HUES64 (cell line): Measurements from ENCODE around the gene CNTNAP5.

Experiments
- H3K27ac ChIP-seq: 2 replicates; pipeline ENCODE4 v1.7.0; 2013; ENCODE audit warnings: low read depth, low read length, inconsistent platforms
- H3K27me3 ChIP-seq: 2 replicates; pipeline ENCODE4 v1.6.1; 2013; ENCODE audit warnings: mild to moderate bottlenecking, low read length; ENCODE audit not compliant: insufficient read depth
- H3K36me3 ChIP-seq: 2 replicates; pipeline ENCODE4 v1.6.1; 2013; ENCODE audit warnings: mild to moderate bottlenecking, low read length; ENCODE audit not compliant: insufficient read depth
- H3K4me1 ChIP-seq: 2 replicates; pipeline ENCODE4 v1.6.1; 2013; ENCODE audit warnings: mild to moderate bottlenecking, low read length, moderate library complexity; ENCODE audit not compliant: insufficient read depth
- H3K4me3 ChIP-seq: 2 replicates; pipeline ENCODE4 v1.5.1; 2013; ENCODE audit warnings: mild to moderate bottlenecking, low read length, moderate library complexity
- H3K9ac ChIP-seq: 2 replicates; pipeline ENCODE4 v1.6.1; 2013; ENCODE audit warnings: mild to moderate bottlenecking, low read depth, low read length
- H3K9me3 ChIP-seq: 2 replicates; pipeline ENCODE4 v1.6.1; 2013; ENCODE audit warnings: low read depth, low read length; ENCODE audit not compliant: insufficient read depth
- WGBS: fragments of 150-250, 120-280 bp; methylation state at CpG from one replicate; pipeline ENCODE4 v1.1.7; 2013; ENCODE audit warnings: missing lambda C conversion rate; 5-methylcytosine and 5-hydroxymethylcytosine counted together

The CNTNAP5 gene

DNA sequence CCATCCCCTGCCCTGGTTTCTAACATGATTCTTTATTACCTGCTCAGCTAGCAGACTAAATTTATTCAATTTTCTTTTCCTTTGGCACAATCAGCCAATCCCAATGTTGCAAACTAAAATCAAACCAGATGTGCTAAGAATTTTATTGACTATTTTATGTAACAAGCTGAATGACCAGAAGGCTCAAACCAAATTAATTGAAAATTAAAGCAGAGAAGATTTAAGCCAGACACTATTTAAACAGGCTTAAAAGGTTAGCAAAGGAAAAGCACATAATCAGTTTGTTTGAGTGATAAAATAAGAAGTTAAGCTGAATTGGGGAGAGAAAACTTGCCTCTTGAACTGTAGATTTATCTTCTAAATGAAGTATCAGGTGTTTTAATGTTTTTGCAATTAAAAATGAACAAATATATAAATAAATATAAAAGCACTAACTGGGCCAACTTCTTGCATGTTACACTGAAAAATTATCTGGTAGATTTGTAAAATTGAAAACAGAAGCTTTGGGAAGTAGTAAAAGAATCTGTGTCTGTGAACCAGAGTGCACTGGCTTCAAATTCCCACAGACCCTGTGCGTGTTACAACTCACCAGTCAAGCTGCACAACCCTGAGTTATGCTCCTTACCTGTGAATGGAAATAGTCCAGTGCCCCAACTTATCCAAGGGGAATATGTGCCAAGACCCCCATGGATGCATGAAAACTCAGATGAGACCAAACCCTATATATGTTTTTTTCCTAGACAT lies 283.4 kb downstream of the CNTNAP5 start:
- no peaks in the 10 kb centered on the region for H3K36me3 ChIP-seq
- no peaks in the 10 kb centered on the region for H3K4me1 ChIP-seq
- no peaks in the 10 kb centered on the region for H3K9me3 ChIP-seq
- H3K27me3 ChIP-seq: no peaks in the 10 kb centered on the region
- H3K9ac ChIP-seq: no peak overlapping the region
- 79% methylated on average over 1 of the region's 1 CpG for WGBS
- no peak overlapping the region for H3K4me3 ChIP-seq
- H3K27ac ChIP-seq: no peak overlapping the region

- no peaks in the 10 kb centered on the region for H3K36me3 ChIP-seq
- WGBS: 90% methylated on average over 8 of the region's 8 CpGs
- H3K4me1 ChIP-seq: no peaks in the 10 kb centered on the region
- no peaks in the 10 kb centered on the region for H3K9me3 ChIP-seq
- no peaks in the 10 kb centered on the region for H3K27me3 ChIP-seq
- H3K4me3 ChIP-seq: no peak overlapping the region
- no peak overlapping the region for H3K27ac ChIP-seq
- H3K9ac ChIP-seq: no peak overlapping the region
These were observed 284.6 kb downstream of the CNTNAP5 start for GRCh38 chr2:124309563-124310138.

DNA sequence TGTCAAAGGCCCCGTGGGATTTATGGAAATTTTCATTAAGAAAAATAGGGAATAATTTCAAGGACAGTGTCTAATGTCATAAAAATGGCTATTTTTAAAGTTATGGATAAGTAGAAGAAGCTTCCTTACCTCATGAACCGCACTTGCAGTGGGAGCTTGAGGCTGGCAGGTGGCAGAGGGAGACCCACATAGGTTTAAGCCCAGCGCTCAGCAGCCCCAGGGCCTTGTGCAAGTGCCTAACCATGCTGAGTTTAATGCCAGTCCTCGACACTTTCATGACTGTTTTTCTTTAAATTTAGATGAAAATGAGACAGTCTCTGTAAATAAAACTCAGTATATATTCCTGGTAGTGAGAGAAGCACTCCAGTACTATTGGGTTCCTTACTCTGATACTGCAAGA lies 285.6 kb downstream of the CNTNAP5 start:
- H3K27me3 ChIP-seq: no peaks in the 10 kb centered on the region
- H3K36me3 ChIP-seq: no peaks in the 10 kb centered on the region
- no peak overlapping the region for H3K9ac ChIP-seq
- H3K4me3 ChIP-seq: no peak overlapping the region
- no peaks in the 10 kb centered on the region for H3K4me1 ChIP-seq
- no peak overlapping the region for H3K27ac ChIP-seq
- WGBS: 92% methylated on average over 4 of the region's 4 CpGs
- no peaks in the 10 kb centered on the region for H3K9me3 ChIP-seq

DNA sequence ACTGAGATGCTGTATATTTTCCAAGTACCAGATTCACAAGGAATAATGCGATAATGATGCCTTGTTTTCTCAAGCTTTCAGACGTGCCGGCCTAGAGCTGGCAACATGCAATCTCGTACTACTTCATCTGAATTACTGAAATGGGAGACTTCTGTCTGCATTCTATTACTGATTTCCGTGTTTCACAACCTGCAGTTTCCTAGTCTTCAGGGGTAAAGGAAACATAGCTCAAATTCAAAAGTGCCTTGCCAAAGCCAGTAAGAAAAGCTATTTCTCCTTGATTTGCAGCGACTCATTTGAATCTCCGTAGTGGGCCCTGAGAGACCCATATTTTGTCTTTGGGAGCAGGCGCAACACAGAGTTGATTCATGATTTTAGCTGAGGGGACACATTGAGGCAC lies 289.0 kb downstream of the CNTNAP5 start:
- H3K36me3 ChIP-seq: no peaks in the 10 kb centered on the region
- no peaks in the 10 kb centered on the region for H3K9me3 ChIP-seq
- no peak overlapping the region for H3K27ac ChIP-seq
- no peak overlapping the region for H3K9ac ChIP-seq
- no peaks in the 10 kb centered on the region for H3K4me1 ChIP-seq
- whole genome bisulfite sequencing: 97% methylated on average over 8 of the region's 8 CpGs
- H3K27me3 ChIP-seq: no peaks in the 10 kb centered on the region
- H3K4me3 ChIP-seq: no peak overlapping the region

- H3K27me3 ChIP-seq: no peaks in the 10 kb centered on the region
- H3K36me3 ChIP-seq: no peaks in the 10 kb centered on the region
- 91% methylated on average over 6 of the region's 6 CpGs for WGBS
- H3K9ac ChIP-seq: no peak overlapping the region
- H3K27ac ChIP-seq: no peak overlapping the region
- H3K4me3 ChIP-seq: no peak overlapping the region
- H3K9me3 ChIP-seq: no peaks in the 10 kb centered on the region
- no peaks in the 10 kb centered on the region for H3K4me1 ChIP-seq
These were observed 290.3 kb downstream of the CNTNAP5 start for GRCh38 chr2:124315221-124315880.

DNA sequence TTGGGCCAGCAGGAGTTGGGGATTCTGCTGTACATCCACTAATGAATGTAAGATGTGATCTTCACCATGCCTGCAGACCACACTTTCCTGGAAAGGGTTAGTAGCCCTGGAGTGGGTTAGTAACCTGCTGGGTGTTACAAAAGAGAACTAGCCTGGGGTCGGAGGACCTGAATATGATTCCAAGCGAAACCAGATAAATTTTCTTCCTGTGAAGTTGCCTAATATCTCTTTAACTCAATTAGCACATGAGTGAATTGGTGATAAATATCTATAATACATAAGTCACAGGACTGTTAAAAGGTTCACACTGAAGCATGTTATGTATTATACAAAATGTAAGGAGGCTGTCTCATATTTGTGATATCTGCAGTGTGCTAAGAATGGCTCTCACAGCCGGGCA lies 291.0 kb downstream of the CNTNAP5 start:
- Histone ChIP-seq H3K36me3 (no peaks in the 10 kb centered on the region), H3K4me3 (no peak overlapping the region), H3K9me3 (no peaks in the 10 kb centered on the region), H3K27me3 (no peaks in the 10 kb centered on the region), H3K9ac (no peak overlapping the region), H3K27ac (no peak overlapping the region), H3K4me1 (no peaks in the 10 kb centered on the region)
- WGBS: 100% methylated on average over 1 of the region's 3 CpGs

DNA sequence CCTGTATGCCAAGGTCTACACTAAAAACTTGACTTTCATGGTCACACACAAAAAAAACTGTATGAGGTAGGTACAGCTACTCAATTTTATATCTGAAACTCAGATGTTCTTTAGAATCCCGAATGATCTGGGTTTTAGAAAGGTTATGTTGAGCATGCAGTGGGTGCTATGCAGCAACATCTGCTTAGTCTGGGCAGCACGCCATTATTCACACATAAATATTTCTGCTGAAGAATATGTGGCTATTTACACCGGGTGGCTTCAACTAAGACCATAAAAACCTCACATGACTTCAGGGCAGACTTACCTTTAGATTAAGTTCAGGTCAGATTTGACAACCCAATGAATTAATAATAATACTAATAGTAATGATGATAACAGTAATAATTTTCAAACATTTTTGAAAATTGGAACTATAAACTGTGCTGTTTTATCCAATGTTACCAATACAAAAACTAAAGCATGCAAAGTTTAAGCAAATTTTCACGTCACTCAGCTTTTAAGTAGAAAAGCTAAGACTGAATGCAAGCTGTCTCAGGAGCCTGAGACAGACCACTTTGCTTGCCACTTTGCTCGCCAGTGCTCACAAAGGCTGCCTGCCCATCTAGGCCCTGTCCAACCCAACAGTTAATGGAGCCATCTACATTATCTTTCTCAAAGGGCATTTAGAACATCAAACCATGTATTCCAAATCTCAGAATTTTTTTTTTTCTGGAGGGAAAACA lies 292.0 kb downstream of the CNTNAP5 start:
- Histone ChIP-seq H3K27me3 (no peaks in the 10 kb centered on the region), H3K9ac (no peak overlapping the region), H3K9me3 (no peaks in the 10 kb centered on the region), H3K4me3 (no peak overlapping the region), H3K36me3 (no peaks in the 10 kb centered on the region), H3K4me1 (no peaks in the 10 kb centered on the region), H3K27ac (no peak overlapping the region)
- 92% methylated on average over 5 of the region's 5 CpGs for WGBS

- Histone ChIP-seq H3K9me3 (no peaks in the 10 kb centered on the region), H3K27me3 (no peaks in the 10 kb centered on the region), H3K4me1 (no peaks in the 10 kb centered on the region), H3K36me3 (no peaks in the 10 kb centered on the region), H3K4me3 (no peak overlapping the region), H3K27ac (no peak overlapping the region), H3K9ac (no peak overlapping the region)
- WGBS: no CpG with 5 or more reads among the region's 1 CpG
These were observed 292.5 kb downstream of the CNTNAP5 start for GRCh38 chr2:124317628-124318027.

- 79% methylated on average over 2 of the region's 2 CpGs for WGBS
- H3K4me3 ChIP-seq: no peak overlapping the region
- no peaks in the 10 kb centered on the region for H3K36me3 ChIP-seq
- no peak overlapping the region for H3K9ac ChIP-seq
- H3K27ac ChIP-seq: no peak overlapping the region
- H3K27me3 ChIP-seq: no peaks in the 10 kb centered on the region
- no peaks in the 10 kb centered on the region for H3K4me1 ChIP-seq
- H3K9me3 ChIP-seq: no peaks in the 10 kb centered on the region
These were observed 293.8 kb downstream of the CNTNAP5 start for GRCh38 chr2:124318913-124319312.

GRCh38 chr2:124319577-124319976 lies 294.5 kb downstream of the CNTNAP5 start:
- Histone ChIP-seq H3K9ac (no peak overlapping the region), H3K4me3 (no peak overlapping the region), H3K4me1 (no peaks in the 10 kb centered on the region), H3K9me3 (no peaks in the 10 kb centered on the region), H3K27ac (no peak overlapping the region), H3K36me3 (no peaks in the 10 kb centered on the region), H3K27me3 (no peaks in the 10 kb centered on the region)
- WGBS: 91% methylated on average over 2 of the region's 3 CpGs

DNA sequence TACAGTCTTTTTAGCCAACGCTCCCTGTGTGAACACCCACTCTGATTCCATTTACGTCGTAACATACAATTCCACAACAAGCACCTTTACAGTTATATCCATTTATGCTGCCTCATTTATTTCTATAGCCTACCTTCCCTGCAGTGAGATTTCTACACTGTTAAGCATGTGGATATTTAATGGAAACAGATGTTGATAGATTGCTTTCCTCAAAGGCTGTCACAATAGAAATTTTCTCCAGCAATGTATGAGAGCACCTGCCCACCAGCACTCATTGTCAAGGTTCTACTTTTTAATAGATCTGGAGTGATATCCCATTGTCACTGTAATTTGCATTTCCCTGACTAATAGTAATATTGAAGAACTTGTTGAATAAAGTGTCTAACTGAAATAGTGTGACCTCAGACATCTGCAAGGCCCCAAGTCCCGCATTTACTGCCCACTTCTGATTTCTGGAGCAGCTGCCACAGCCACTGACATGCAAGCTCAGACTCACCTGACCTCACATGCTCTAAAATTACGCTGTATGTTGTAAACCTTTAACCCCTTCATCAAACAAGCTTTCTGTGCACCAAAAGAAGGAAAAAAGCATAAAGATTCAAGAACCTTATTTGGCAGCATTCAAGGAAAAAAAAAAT lies 295.1 kb downstream of the CNTNAP5 start:
- H3K27me3 ChIP-seq: no peaks in the 10 kb centered on the region
- H3K9me3 ChIP-seq: no peaks in the 10 kb centered on the region
- H3K9ac ChIP-seq: no peak overlapping the region
- H3K27ac ChIP-seq: no peak overlapping the region
- 96% methylated on average over 5 of the region's 5 CpGs for WGBS
- no peak overlapping the region for H3K4me3 ChIP-seq
- H3K36me3 ChIP-seq: no peaks in the 10 kb centered on the region
- no peaks in the 10 kb centered on the region for H3K4me1 ChIP-seq
